Kidney tubule cell (primary cell): Measurements from ENCODE around the gene RALGAPB.
A peak's percentile ranks its signal among the peaks of the same experiment; 100 is the strongest.

Source experiments
- DNase-seq: peaks from one replicate; pipeline ENCODE4 v3.0.0-alpha.2; 2018; ENCODE audit warnings: low spot score

RALGAPB gene

GRCh38 chr20:38547288-38548085, 74.8 kb downstream of the RALGAPB start:
- DNase-seq = no peak

GRCh38 chr20:38548356-38549083, 75.9 kb downstream of the RALGAPB start:
- DNase-seq = no peak

GRCh38 chr20:38550274-38550673, 77.6 kb downstream of the RALGAPB start:
- DNase-seq = no peak

GRCh38 chr20:38551056-38551626, 78.5 kb downstream of the RALGAPB start:
- no peak for DNase-seq

- no peak for DNase-seq
Observed at GRCh38 chr20:38554986-38555385, 82.3 kb downstream of the RALGAPB start.

GRCh38 chr20:38555395-38555794, 82.8 kb downstream of the RALGAPB start:
- DNase-seq = no peak

- DNase-seq = no peak
Observed at GRCh38 chr20:38557174-38557573, 84.5 kb downstream of the RALGAPB start.

GRCh38 chr20:38558596-38559360, 86.1 kb downstream of the RALGAPB start:
- no peak for DNase-seq

GRCh38 chr20:38559764-38560163, 87.1 kb downstream of the RALGAPB start:
- DNase-seq = no peak

- DNase-seq = no peak
Observed at GRCh38 chr20:38563802-38564431, 91.3 kb downstream of the RALGAPB start.

GRCh38 chr20:38564680-38565079, 92.0 kb downstream of the RALGAPB start:
- DNase-seq = no peak

- DNase-seq = no peak
Observed at GRCh38 chr20:38566036-38566598, 93.5 kb downstream of the RALGAPB start.

- no peak for DNase-seq
Observed at GRCh38 chr20:38569747-38570525, 97.3 kb downstream of the RALGAPB start.

GRCh38 chr20:38573413-38573812, 100.8 kb downstream of the RALGAPB start:
- DNase-seq = no peak

GRCh38 chr20:38579219-38579910, 106.7 kb downstream of the RALGAPB start:
- peak; percentile 17 for DNase-seq

GRCh38 chr20:38579921-38580320, 107.3 kb downstream of the RALGAPB start:
- no peak for DNase-seq

GRCh38 chr20:38581013-38581412, 108.4 kb downstream of the RALGAPB start, which contains the start of gene ADIG:
Gene ADIG, plus strand, starts transcription at chr20:38581197. Its CDS starts 54 bp downstream, at chr20:38581251.
- peak; percentile 57 for DNase-seq

- no peak for DNase-seq
Observed at GRCh38 chr20:38581830-38582358, 109.3 kb downstream of the RALGAPB start.

- no peak for DNase-seq
Observed at GRCh38 chr20:38583306-38583705, 110.7 kb downstream of the RALGAPB start.
